OCI-LY1 (cell line): ENCODE data around the gene COMT.

Source experiments
- H2AFZ ChIP-seq: fragments of 200-600 bp; sonication (generic), shearing (Covaris generic); 2 replicates; pipeline ENCODE4 v1.6.0; 2014; ENCODE audit warnings: antibody characterized with exemption, mild to moderate bottlenecking, low read length
- H3F3A ChIP-seq: fragments of 200-600 bp; sonication (generic), shearing (Covaris generic); 2 replicates; pipeline ENCODE4 v1.6.0; 2014; ENCODE audit warnings: mild to moderate bottlenecking, antibody characterized with exemption, low read length, moderate library complexity; ENCODE audit not compliant: insufficient read depth
- H3K27ac ChIP-seq: fragments of 200-600 bp; sonication (generic); 2 replicates; pipeline ENCODE4 v1.5.1; 2014; ENCODE audit warnings: low read length, mixed run types, mild to moderate bottlenecking, low read depth; ENCODE audit not compliant: poor library complexity, severe bottlenecking
- H3K27me3 ChIP-seq: fragments of 200-600 bp; sonication (generic); 2 replicates; pipeline ENCODE4 v1.6.0; 2014; ENCODE audit warnings: antibody characterized with exemption, mild to moderate bottlenecking, low read length, moderate library complexity; ENCODE audit not compliant: insufficient read depth
- H3K36me3 ChIP-seq: fragments of 200-600 bp; sonication (generic); 2 replicates; pipeline ENCODE4 v1.6.1; 2014; ENCODE audit warnings: mild to moderate bottlenecking, antibody characterized with exemption, low read length, moderate library complexity, mixed read lengths; ENCODE audit not compliant: insufficient read depth
- H3K4me1 ChIP-seq: fragments of 200-600 bp; sonication (generic); 2 replicates; pipeline ENCODE4 v1.5.1; 2014; ENCODE audit warnings: mild to moderate bottlenecking, low read length, moderate library complexity; ENCODE audit not compliant: insufficient read depth, severe bottlenecking
- H3K4me2 ChIP-seq: fragments of 200-600 bp; sonication (generic), shearing (Covaris generic); 2 replicates; pipeline ENCODE4 v1.6.1; 2014; ENCODE audit warnings: low read length
- H3K4me3 ChIP-seq: fragments of 200-600 bp; sonication (generic); 2 replicates; pipeline ENCODE4 v1.5.1; 2014; ENCODE audit warnings: low read length, low read depth, mild to moderate bottlenecking, mixed read lengths; ENCODE audit not compliant: poor library complexity, severe bottlenecking
- H3K79me2 ChIP-seq: fragments of 200-600 bp; shearing (Covaris generic); 2 replicates; pipeline ENCODE4 v1.6.1; 2016; ENCODE audit warnings: mixed run types, low read length, mixed read lengths; ENCODE audit not compliant: insufficient read depth
- H3K9ac ChIP-seq: fragments of 200-600 bp; sonication (generic), shearing (Covaris generic); 2 replicates; pipeline ENCODE4 v1.6.1; 2014; ENCODE audit warnings: mild to moderate bottlenecking, low read length, mixed read lengths
- H3K9me2 ChIP-seq: fragments of 200-600 bp; sonication (generic), shearing (Covaris generic); 2 replicates; pipeline ENCODE4 v1.6.1; 2014; ENCODE audit warnings: low read depth, mild to moderate bottlenecking, low read length, mixed read lengths
- H3K9me3 ChIP-seq: fragments of 200-600 bp; shearing (Covaris generic); 2 replicates; pipeline ENCODE4 v1.6.1; 2014; ENCODE audit warnings: low read length, mixed read lengths
- H4K20me1 ChIP-seq: fragments of 200-600 bp; sonication (generic), shearing (Covaris generic); 2 replicates; pipeline ENCODE4 v1.6.0; 2016; ENCODE audit warnings: mild to moderate bottlenecking, low read length; ENCODE audit not compliant: insufficient read depth
- EZH2 ChIP-seq: fragments of 200-600 bp; sonication (generic), shearing (Covaris generic); IDR thresholded peaks from 2 replicates; pipeline ENCODE4 v1.8.0; 2017; ENCODE audit warnings: borderline replicate concordance, mixed run types, mild to moderate bottlenecking, antibody characterized with exemption, low read length, moderate library complexity, mixed read lengths
- TF ChIP-seq, protein P1 (sequence below): fragments of 200-600 bp; sonication (generic), shearing (Covaris generic); IDR thresholded peaks from 2 replicates; pipeline ENCODE4 v1.5.1; 2017; ENCODE audit warnings: mild to moderate bottlenecking, antibody characterized with exemption, low read length, moderate library complexity, mixed read lengths

COMT gene

DNA sequence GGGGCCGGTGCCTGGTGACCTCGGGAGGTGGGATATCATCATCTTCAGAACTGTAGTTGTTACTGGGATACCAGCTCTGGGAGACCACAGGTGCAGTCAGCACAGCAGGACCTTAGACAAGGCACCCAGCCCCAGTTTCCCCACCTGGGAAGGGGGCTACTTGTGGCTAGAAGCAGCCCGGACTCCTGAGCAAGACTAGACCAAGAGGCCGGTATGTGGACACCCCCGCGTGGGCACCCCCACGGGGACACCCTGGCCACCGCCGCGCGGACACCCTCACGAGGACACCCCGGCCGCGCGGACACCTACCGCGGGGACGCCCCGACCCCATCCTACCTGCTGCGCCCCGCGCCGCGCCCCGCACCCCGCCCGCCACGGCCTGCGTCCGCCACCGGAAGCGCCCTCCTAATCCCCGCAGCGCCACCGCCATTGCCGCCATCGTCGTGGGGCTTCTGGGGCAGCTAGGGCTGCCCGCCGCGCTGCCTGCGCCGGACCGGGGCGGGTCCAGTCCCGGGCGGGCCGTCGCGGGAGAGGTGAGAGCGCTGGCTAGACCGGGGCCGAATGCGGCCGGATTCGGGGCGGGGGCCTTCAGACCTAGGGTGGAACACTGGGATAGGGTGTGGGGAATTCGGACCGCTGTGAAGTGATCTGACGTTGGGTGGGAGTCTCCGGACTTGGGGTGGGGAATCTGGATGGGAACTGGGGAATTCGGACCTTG, at the start of gene COMT, which contains the start of gene TXNRD2:
Gene COMT (plus strand): TSS at position 408 of the 718 bp plus-strand sequence. CDS start 20,755 bp downstream, outside the sequence.
Gene TXNRD2 (minus strand): TSS at position 454 of the 718 bp plus-strand sequence. CDS start 15 bp downstream, at position 439.
- Histone ChIP-seq H3K9me2 (no peaks in the 10 kb centered on the region), H3K36me3 (no peaks in the 10 kb centered on the region), H3K4me1 (peaks cover 31% of the 10 kb centered on the region), H3K27me3 (no peaks in the 10 kb centered on the region), H3K9me3 (peaks cover 2% of the 10 kb centered on the region; the same call in 1 of the 2 replicates), H3K4me2 (peak within 1 kb of the TSS; percentile 96), H3K4me3 (peak within 1 kb of the TSS; percentile 90), H3K9ac (peak within 1 kb of the TSS; percentile 98), H3K79me2 (peaks cover 15% of the 10 kb centered on the region), H4K20me1 (no peaks in the 10 kb centered on the region), H3K27ac (peak within 1 kb of the TSS; percentile 81), H3F3A (no peaks in the 10 kb centered on the region), H2AFZ (0 out of 2 replicates have a peak within 1 kb of the TSS, but pooled peaks have one; percentile 11)
- TF ChIP-seq EZH2, result no peak
- TF ChIP-seq, protein P1, sequence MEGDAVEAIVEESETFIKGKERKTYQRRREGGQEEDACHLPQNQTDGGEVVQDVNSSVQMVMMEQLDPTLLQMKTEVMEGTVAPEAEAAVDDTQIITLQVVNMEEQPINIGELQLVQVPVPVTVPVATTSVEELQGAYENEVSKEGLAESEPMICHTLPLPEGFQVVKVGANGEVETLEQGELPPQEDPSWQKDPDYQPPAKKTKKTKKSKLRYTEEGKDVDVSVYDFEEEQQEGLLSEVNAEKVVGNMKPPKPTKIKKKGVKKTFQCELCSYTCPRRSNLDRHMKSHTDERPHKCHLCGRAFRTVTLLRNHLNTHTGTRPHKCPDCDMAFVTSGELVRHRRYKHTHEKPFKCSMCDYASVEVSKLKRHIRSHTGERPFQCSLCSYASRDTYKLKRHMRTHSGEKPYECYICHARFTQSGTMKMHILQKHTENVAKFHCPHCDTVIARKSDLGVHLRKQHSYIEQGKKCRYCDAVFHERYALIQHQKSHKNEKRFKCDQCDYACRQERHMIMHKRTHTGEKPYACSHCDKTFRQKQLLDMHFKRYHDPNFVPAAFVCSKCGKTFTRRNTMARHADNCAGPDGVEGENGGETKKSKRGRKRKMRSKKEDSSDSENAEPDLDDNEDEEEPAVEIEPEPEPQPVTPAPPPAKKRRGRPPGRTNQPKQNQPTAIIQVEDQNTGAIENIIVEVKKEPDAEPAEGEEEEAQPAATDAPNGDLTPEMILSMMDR, result no peak

DNA sequence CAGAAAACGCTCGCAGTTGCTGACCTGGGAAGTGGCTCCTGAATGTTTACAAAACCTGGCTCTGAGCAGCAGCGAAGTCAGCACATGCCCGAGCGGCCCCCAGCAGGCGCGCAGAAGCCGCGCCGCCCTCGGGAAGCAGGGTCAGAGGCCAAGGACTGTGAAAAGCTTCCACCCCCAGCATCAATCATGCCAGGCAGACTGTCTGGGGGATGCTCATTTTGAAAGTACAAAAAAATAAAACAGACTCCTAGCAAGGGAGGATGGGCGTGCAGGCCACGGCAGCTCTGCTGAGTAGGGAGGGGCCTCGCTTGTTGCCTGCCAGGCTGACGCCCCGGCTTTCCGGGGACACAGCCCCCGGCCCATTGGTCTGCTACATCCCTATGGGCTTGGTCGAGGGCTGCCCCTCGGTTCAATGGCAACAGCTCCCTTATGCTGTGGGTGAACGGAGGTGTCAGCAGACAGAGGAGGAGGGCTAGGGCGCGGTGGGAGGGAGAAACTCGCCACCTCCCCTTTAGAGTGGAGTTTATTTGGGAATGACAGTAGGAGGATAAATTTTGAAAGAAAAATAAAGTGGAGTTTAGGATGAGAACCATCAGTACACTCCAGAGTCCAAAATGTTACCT, 49.2 kb upstream of the COMT start:
- Histone ChIP-seq H3F3A (no peaks in the 10 kb centered on the region), H3K79me2 (no peaks in the 10 kb centered on the region), H3K27me3 (no peaks in the 10 kb centered on the region), H3K27ac (peak overlapping the region; percentile 100), H3K4me3 (peak overlapping the region; percentile 33), H2AFZ (no peak overlapping the region), H3K9me2 (no peaks in the 10 kb centered on the region), H3K9me3 (no peaks in the 10 kb centered on the region), H3K4me1 (peaks cover 72% of the 10 kb centered on the region), H3K9ac (peak overlapping the region; percentile 70), H3K4me2 (peak overlapping the region; percentile 62), H3K36me3 (no peaks in the 10 kb centered on the region), H4K20me1 (no peaks in the 10 kb centered on the region)
- TF ChIP-seq EZH2, result no peak
- TF ChIP-seq, protein P1, result no peak

DNA sequence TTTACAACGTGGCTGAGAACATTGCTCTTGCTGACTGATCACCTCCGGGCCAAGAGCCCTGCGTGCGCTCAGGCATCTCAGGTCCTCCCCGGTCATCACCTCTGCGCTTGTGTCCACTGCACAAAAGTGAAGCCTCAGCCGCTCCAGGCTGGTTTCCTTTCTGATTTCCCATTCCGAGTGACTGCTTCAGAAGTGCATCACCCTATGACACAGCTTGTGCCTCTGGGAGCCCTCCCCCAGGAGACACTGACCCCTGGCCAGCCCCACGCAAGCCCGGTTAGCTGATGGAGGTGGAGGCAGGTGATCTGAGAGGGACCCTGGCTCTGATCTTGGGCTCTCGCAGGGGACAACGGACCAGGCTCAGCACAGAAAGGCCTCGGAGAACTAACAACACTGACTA, 48.6 kb upstream of the COMT start:
- no peaks in the 10 kb centered on the region for H3K9me3 ChIP-seq
- no peak overlapping the region for H3K4me3 ChIP-seq
- no peaks in the 10 kb centered on the region for H4K20me1 ChIP-seq
- no peaks in the 10 kb centered on the region for H3K79me2 ChIP-seq
- H3K27me3 ChIP-seq, result no peaks in the 10 kb centered on the region
- no peak overlapping the region for H2AFZ ChIP-seq
- peaks cover 70% of the 10 kb centered on the region for H3K4me1 ChIP-seq
- TF ChIP-seq, protein P1, result no peak
- no peak for TF ChIP-seq EZH2
- peak overlapping the region; percentile 62; the same call in 1 of the 2 replicates for H3K4me2 ChIP-seq
- H3K9me2 ChIP-seq, result no peaks in the 10 kb centered on the region
- no peaks in the 10 kb centered on the region for H3K36me3 ChIP-seq
- H3K9ac ChIP-seq, result peak overlapping the region; percentile 70; the same call in 1 of the 2 replicates
- H3K27ac ChIP-seq, result peak overlapping the region; percentile 100
- H3F3A ChIP-seq, result no peaks in the 10 kb centered on the region
